Smooth muscle cell (in vitro differentiated cells): ENCODE data around the gene PLCD4. TPM values are rescaled to one million over a fixed set of nuclear protein-coding genes. Genes with fewer than 3 reads are reported as not detected.

Experiments
- DNase-seq: peaks from one replicate; lab custom pipeline; 2025; ENCODE audit not compliant: unreplicated experiment; lab: John Stamatoyannopoulos, UW
- H2AFZ ChIP-seq: fragments of 200-600 bp; sonication (generic); 2 replicates; pipeline ENCODE4 v1.6.0; 2016; ENCODE audit warnings: antibody characterized with exemption, low read depth, mild to moderate bottlenecking
- H3F3A ChIP-seq: fragments of 200-600 bp; sonication (generic); 2 replicates; pipeline ENCODE4 v1.6.0; 2017; ENCODE audit warnings: antibody characterized with exemption, low read depth
- H3K27ac ChIP-seq: fragments of 200-600 bp; sonication (generic); 2 replicates; pipeline ENCODE4 v1.5.1; 2016; ENCODE audit warnings: low read depth, mild to moderate bottlenecking
- H3K27me3 ChIP-seq: fragments of 200-600 bp; sonication (generic); 2 replicates; pipeline ENCODE4 v1.6.1; 2016; ENCODE audit warnings: low read depth, mild to moderate bottlenecking
- H3K36me3 ChIP-seq: fragments of 200-600 bp; sonication (generic); 2 replicates; pipeline ENCODE4 v1.5.1; 2016; ENCODE audit warnings: low read depth
- H3K4me1 ChIP-seq: fragments of 200-600 bp; sonication (generic); 2 replicates; pipeline ENCODE4 v1.5.1; 2016; ENCODE audit warnings: low read depth
- H3K4me2 ChIP-seq: fragments of 200-600 bp; sonication (generic); 2 replicates; pipeline ENCODE4 v1.6.0; 2016; ENCODE audit warnings: mild to moderate bottlenecking
- H3K4me3 ChIP-seq: fragments of 200-600 bp; sonication (generic); 2 replicates; pipeline ENCODE4 v1.5.1; 2016; ENCODE audit warnings: mild to moderate bottlenecking
- H3K79me2 ChIP-seq: fragments of 200-600 bp; sonication (generic); 2 replicates; pipeline ENCODE4 v1.6.0; 2016; ENCODE audit warnings: low read depth, mild to moderate bottlenecking
- H3K9ac ChIP-seq: fragments of 200-600 bp; sonication (generic); 2 replicates; pipeline ENCODE4 v1.6.0; 2016; ENCODE audit warnings: low read depth
- H3K9me3 ChIP-seq: fragments of 200-600 bp; sonication (generic); replicated peaks from 2 replicates; pipeline ENCODE4 v1.5.1; 2016; ENCODE audit warnings: low read depth
- H4K20me1 ChIP-seq: fragments of 200-600 bp; sonication (generic); 2 replicates; pipeline ENCODE4 v1.6.0; 2016; ENCODE audit warnings: low read depth
- CTCF ChIP-seq: fragments of 200-600 bp; sonication (generic); IDR thresholded peaks from 2 replicates; pipeline ENCODE4 v1.5.1; 2017; ENCODE audit warnings: borderline replicate concordance, mild to moderate bottlenecking, antibody characterized with exemption; ENCODE audit not compliant: insufficient read depth, poor library complexity, severe bottlenecking
- WGBS: methylation state at CpG from one replicate; pipeline ENCODE4 v1.1.7; 2016; ENCODE audit warnings: low lambda C conversion rate; 5-methylcytosine and 5-hydroxymethylcytosine counted together
- polyA plus RNA-seq: library from polyadenylated mRNA; unstranded; fragments of >200 nt; fragmentation: Nextera tagmentation; extraction: Ambion mirVana; gene quantifications from 2 replicates; pipeline ENCODE4 v1.2.1, GENCODE V29; 2016
- total RNA-seq: library from RNA; depleted of rRNA; stranded (reverse); fragments of >200 nt; gene quantifications from 2 replicates; pipeline ENCODE4 v1.2.3, GENCODE V29; 2014

The PLCD4 gene
- total and polyA plus RNA-seq, 2 experiments from 2014 or later, result 0.18 to 0.63 TPM

- Histone ChIP-seq H4K20me1 (no peaks in the 10 kb centered on the region), H2AFZ (peak within 1 kb of the TSS; percentile 92), H3K36me3 (no peaks in the 10 kb centered on the region)
Observed at GRCh38 chr2:218659258-218659987, 51.7 kb downstream of the PLCD4 start, which contains the start of the genes BCS1L and ZNF142. Gene BCS1L, plus strand, starts transcription at chr2:218659683. Its CDS starts 1,305 bp downstream, at chr2:218660988. Gene ZNF142, minus strand, starts transcription at chr2:218659623. Its CDS starts 3,194 bp downstream, at chr2:218656429.

GRCh38 chr2:218659988-218660358 lies 52.3 kb downstream of the PLCD4 start:
- H3K27ac ChIP-seq, result no peak overlapping the region
- DNase-seq, result no peak
- WGBS, result 27% methylated on average over 8 of the region's 8 CpGs

More at GRCh38 chr2:218659258-218659987, 51.7 kb downstream of the PLCD4 start, which contains the start of the genes BCS1L and ZNF142:
- DNase-seq, result peak; percentile 36
- peak within 1 kb of the TSS; percentile 21 for H3K9ac ChIP-seq
- H3K4me1 ChIP-seq, result peaks cover 6% of the 10 kb centered on the region
- H3K79me2 ChIP-seq, result peaks cover 12% of the 10 kb centered on the region
- WGBS, result under 1% methylated on average over 49 of the region's 49 CpGs
- TF ChIP-seq CTCF, result no peak
- H3F3A ChIP-seq, result peaks cover 3% of the 10 kb centered on the region
- H3K4me2 ChIP-seq, result peak within 1 kb of the TSS; percentile 83
- no peaks in the 10 kb centered on the region for H3K27me3 ChIP-seq
- H3K4me3 ChIP-seq, result peak within 1 kb of the TSS; percentile 88
- H3K27ac ChIP-seq, result no peak within 1 kb of the TSS
- no peaks in the 10 kb centered on the region for H3K9me3 ChIP-seq

GRCh38 chr2:218662377-218662776 lies 54.7 kb downstream of the PLCD4 start:
- H3K9ac ChIP-seq, result no peak overlapping the region
- 94% methylated on average over 7 of the region's 7 CpGs for WGBS

More at GRCh38 chr2:218659988-218660358, 52.3 kb downstream of the PLCD4 start:
- H3K36me3 ChIP-seq, result no peaks in the 10 kb centered on the region
- H3F3A ChIP-seq, result peaks cover 3% of the 10 kb centered on the region
- no peaks in the 10 kb centered on the region for H4K20me1 ChIP-seq
- peaks cover 6% of the 10 kb centered on the region for H3K4me1 ChIP-seq
- H3K4me3 ChIP-seq, result peak overlapping the region; percentile 88
- no peak for TF ChIP-seq CTCF
- peaks cover 8% of the 10 kb centered on the region for H3K79me2 ChIP-seq
- H3K9ac ChIP-seq, result no peak overlapping the region
- H3K4me2 ChIP-seq, result peak overlapping the region; percentile 83
- peak overlapping the region; percentile 92 for H2AFZ ChIP-seq
- H3K9me3 ChIP-seq, result no peaks in the 10 kb centered on the region
- no peaks in the 10 kb centered on the region for H3K27me3 ChIP-seq

More at GRCh38 chr2:218662377-218662776, 54.7 kb downstream of the PLCD4 start:
- Histone ChIP-seq H3K36me3 (peaks cover 5% of the 10 kb centered on the region), H4K20me1 (no peaks in the 10 kb centered on the region), H3K4me2 (no peak overlapping the region), H3K79me2 (peaks cover 5% of the 10 kb centered on the region), H3K9me3 (no peaks in the 10 kb centered on the region), H3K27me3 (no peaks in the 10 kb centered on the region), H3F3A (peaks cover 3% of the 10 kb centered on the region), H3K4me3 (no peak overlapping the region), H3K27ac (no peak overlapping the region), H3K4me1 (peaks cover 6% of the 10 kb centered on the region), H2AFZ (no peak overlapping the region)
- no peak for DNase-seq
- no peak for TF ChIP-seq CTCF
